Choroid plexus epithelial cell (primary cell): ENCODE results near the gene SWSAP1.

ENCODE experiments used
- DNase-seq: peaks from one replicate; pipeline ENCODE4 v3.0.0-alpha.2; 2010; ENCODE audit warnings: low read depth
- H3K4me3 ChIP-seq: 2 replicates; pipeline ENCODE4 v1.5.1; 2011; ENCODE audit warnings: low read depth, mild to moderate bottlenecking, control low read depth, low read length, moderate library complexity
- TF ChIP-seq, protein P1 (sequence below): conservative IDR thresholded peaks from 2 replicates; pipeline ENCODE4 v1.5.1; 2011; ENCODE audit warnings: low read depth, mild to moderate bottlenecking, control low read depth, inconsistent platforms, low read length, moderate library complexity

SWSAP1 gene

DNA sequence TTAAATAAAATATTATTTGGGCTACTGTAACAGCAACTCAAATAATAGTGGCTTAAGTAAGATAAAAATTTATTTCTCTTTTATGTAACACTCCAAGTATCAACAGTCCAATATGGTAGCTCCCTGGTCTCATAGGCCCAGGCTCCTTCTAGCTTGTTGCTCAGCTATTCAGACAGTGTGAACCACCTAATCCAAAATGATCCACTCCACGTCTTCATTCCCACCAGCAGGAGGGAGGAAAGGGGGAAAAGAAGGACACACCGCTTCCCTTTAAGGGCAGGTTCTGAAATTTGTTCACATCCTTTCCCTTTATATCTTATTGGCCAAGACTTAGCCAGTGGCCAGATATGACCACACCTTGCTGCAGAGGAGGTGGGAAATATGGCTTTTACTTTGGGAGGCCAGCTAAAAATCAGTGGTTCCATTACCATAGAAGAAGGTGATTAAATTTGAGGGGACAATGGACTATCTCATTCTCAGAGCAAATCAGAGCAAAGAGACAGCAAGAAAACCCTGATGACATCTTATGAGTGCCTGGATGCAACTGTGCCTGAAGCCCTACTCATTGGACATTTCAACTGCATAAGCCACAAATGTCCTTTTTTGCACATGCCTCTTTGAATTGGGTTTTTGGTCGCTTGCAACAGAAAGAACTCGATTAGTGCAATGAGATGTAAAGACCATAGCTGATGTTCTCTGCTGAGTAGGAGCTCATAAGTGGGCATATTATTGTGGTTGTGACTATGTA lies 16.6 kb downstream of the SWSAP1 start:
- TF ChIP-seq, protein P1, sequence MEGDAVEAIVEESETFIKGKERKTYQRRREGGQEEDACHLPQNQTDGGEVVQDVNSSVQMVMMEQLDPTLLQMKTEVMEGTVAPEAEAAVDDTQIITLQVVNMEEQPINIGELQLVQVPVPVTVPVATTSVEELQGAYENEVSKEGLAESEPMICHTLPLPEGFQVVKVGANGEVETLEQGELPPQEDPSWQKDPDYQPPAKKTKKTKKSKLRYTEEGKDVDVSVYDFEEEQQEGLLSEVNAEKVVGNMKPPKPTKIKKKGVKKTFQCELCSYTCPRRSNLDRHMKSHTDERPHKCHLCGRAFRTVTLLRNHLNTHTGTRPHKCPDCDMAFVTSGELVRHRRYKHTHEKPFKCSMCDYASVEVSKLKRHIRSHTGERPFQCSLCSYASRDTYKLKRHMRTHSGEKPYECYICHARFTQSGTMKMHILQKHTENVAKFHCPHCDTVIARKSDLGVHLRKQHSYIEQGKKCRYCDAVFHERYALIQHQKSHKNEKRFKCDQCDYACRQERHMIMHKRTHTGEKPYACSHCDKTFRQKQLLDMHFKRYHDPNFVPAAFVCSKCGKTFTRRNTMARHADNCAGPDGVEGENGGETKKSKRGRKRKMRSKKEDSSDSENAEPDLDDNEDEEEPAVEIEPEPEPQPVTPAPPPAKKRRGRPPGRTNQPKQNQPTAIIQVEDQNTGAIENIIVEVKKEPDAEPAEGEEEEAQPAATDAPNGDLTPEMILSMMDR, result no peak
- no peak overlapping the region for H3K4me3 ChIP-seq
- no peak for DNase-seq

DNA sequence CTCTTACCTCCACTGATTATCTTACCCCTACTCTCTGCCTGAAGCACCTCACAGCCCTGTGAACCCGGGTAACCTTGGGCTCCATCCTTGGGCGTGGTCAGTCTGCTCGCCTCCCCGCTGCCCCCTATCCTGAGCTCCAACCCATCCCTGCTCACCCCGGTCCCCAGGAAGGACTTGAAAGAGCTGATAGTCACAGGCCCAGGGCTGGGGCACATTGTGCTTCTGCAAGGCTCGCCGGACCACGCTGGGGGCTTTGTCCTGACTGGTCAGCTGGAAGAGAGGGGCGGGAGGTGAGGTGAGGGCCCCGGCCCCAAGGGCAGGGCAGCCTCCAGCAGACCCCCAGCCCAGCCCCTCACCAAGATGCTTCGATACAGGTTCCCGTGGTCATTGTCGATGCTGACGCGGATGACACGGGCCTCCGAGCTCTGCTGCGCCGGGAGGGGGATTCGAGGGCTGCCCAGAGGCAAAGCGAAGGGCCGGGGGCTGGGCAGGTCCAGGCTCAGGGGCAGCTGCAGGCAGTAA lies 22.7 kb downstream of the SWSAP1 start:
- TF ChIP-seq, protein P1, result no peak
- H3K4me3 ChIP-seq, result no peak overlapping the region
- no peak for DNase-seq

DNA sequence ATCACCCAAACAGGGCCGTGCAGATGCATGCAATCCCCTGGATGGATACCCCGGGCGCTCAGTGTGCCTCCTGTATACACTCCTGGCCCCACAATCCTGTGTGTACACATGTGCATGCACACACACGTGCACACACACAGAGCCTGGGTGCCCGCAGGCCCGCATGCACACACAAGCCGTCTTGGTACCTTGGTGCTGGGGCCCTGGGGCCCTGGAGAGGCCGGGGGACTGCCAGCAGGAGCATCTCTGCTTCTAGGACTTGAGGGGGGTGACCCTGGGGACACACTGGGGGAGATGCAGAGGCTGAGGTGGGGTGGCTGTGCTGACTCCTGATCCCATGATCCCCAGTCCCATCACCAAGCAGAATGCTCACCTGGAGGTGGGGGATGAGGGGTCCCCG lies 25.2 kb downstream of the SWSAP1 start:
- no peak for DNase-seq
- no peak overlapping the region for H3K4me3 ChIP-seq
- TF ChIP-seq, protein P1, result no peak

DNA sequence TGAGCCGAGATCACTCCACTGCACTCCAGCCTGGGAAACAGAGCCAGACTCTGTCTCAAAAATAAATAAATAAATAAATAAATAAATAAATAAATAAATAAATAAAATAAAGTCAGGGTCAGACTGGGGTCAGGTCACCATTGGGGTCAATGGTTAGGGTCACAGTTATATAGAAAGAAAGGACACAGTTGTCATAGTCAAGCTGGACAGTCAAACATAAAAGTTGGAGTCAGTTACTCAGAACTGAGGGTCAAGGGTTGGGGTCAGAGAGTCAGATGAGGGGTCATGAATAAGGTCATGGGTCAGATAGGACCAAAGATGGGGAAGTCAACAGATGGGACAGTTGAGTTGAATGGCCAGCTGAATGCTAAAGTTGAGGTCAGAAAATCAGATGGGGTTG lies 26.3 kb downstream of the SWSAP1 start:
- no peak overlapping the region for H3K4me3 ChIP-seq
- TF ChIP-seq, protein P1, result no peak
- no peak for DNase-seq

DNA sequence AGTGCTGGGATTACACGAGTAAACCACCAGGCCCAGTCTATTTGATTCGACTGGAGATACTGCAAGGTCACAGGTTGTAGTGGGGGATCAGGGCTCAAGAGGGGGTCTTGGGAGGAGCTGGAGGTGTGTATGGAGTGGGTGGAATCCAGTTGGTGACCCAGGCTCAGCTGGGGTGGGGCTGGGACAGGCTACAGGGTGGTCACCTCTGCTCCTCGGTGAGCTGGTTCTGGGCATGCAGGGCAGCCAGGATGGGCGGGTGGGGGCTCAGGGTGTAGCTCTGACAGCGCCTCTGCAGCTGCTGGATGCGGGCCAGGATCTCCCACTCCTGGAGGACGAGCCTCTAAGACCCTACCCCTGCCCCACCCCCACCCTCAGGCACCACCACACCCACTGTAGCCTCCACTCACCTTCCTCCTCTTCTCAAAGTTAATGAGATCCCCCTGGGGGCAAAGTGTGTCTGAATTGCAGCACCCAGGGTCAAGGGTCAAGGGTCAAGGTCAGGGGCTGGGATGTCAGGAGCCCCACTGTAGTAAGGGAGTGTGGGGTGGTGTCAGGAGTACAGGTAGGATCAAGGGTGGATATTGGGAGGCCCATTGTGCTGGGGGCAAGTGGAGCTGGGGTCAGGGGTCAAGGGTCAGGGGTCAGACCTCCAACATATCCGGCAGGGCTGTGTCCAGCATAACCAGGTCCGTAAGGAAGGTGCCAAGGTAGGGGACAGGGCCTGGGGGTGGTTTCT lies 27.5 kb downstream of the SWSAP1 start:
- no peak for DNase-seq
- TF ChIP-seq, protein P1, result no peak
- H3K4me3 ChIP-seq, result no peak overlapping the region

DNA sequence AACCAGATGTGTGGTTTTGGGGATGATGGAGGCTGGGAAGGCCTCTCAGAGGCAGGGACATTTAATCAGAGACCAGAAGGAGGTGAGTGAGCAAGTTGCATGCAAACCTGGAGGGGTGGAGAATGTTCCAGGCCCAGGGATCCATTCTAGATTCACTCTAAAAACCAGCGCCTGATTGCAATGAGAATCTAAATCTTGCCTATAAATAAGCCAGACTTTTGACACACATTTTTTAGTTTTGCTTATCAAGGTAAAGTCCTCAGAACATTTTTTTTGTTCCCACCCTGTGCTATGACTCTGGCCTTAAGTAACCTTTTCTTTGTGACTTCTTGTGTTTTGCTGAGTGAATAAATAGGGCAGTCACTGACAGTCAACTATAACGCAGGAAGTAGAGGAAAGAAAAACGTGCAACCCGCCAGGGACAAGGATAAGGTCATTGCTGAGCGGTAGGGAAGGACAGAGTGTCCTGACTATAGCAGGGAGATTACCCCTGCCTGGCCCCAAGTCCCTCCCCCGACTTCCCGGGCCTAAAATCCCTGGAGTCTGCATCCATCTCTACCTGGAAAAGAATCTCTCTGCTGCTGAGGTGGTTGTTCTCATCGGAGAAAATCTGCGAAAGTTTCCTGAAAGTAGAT lies 30.2 kb downstream of the SWSAP1 start:
- no peak for DNase-seq
- H3K4me3 ChIP-seq, result no peak overlapping the region
- TF ChIP-seq, protein P1, result no peak
